Activated naive CD4-positive, alpha-beta T cell (primary cell): ENCODE data around the gene LAPTM5.

Source experiments
- DNase-seq, 4 experiments: peaks; one replicate each; lab custom pipeline; 2025; lab: John Stamatoyannopoulos, UW

Gene LAPTM5

DNA sequence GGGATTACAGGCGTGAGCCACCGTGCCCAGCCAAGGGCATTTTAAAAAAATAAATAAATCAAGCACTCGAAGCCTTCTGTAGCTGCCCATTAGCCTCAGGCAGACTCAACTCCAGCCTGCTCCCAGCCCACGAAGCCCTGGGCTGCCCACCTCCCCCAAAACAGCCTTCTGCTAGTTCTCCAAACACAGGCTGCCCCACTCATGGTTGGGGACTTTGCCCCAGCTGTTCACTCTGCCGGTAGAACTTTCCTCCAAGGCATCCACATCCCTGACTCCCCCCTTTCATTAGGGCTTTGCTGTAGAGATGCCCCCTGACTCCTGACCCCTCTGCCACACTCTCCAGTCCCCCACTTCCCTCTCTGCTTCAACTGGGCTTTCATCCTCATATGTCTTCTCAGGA, 29.7 kb upstream of the LAPTM5 start:
- no peak for DNase-seq

DNA sequence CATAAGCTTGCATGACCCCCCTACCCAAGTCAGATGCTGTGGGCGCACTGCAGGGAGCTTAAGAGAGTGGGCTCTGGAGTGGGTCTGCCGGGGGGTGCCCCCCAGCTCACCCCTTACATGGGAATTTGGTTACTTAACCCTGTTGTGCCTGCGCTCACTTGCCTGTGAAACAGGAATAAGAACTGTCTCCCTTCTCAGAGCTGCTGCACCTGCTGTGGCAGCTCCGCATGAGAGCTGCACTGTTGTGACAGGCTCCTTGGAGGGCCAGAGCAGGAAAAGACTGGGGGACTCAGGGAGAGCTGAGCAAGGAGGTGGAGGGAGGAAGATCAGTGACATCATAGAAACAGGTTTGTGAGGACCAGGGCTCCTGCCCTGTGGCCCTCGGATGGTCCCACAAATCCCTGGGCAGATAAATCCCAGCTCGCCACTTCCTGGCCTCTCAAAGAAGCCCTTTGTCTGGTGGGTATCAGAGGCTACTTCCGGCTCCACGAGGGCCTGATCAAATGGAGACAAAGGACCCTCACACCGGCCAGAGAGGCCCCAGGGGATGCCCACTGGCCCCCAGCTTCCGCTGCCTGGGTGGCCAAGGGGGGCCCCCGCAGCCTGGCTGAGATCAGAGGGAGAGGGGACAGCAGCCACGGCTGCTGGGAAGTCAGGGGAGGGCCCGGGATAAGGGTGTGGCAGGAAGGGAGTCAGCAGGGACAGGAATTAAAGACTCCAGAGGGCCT, 28.9 kb upstream of the LAPTM5 start:
- DNase-seq = no peak

DNA sequence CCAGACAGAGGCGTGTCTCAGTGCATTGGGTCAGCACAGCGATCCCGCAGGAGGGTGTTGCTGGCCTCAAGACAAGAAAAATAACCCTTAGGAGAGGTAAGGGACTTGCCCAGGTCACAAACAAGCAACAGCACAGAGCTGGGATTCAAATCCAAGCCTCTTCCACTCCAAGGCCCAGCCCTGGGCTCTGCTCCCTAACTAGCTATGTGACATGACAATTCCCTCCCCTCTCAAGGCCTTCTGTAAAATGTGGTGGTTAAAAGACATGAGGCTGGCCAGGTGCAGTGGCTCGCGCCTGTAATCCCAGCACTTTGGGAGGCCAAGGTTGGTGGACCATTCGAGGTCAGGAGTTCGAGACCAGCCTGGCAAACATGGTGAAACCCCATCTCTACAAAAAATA, 28.1 kb upstream of the LAPTM5 start:
- no peak for DNase-seq

DNA sequence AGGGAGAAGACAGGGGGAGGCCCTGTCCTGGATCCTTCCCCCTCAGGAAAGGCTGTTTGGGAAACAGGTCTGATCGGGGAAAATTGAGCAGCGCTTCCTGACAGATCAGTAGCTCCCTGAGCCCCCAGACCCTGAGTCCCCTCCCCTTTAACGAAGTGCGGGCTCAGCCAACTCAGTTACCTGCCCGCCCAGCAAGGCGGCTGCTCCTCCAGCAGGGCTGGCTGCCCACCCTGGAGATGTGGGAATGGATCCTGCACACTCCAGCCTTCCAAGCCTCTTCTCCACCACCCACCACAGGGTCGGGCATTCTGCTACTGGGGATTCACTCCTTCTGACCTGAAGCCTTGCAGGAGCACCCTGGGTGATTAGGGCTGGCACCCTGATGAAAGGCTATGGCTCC, 27.6 kb upstream of the LAPTM5 start:
- DNase-seq = no peak

DNA sequence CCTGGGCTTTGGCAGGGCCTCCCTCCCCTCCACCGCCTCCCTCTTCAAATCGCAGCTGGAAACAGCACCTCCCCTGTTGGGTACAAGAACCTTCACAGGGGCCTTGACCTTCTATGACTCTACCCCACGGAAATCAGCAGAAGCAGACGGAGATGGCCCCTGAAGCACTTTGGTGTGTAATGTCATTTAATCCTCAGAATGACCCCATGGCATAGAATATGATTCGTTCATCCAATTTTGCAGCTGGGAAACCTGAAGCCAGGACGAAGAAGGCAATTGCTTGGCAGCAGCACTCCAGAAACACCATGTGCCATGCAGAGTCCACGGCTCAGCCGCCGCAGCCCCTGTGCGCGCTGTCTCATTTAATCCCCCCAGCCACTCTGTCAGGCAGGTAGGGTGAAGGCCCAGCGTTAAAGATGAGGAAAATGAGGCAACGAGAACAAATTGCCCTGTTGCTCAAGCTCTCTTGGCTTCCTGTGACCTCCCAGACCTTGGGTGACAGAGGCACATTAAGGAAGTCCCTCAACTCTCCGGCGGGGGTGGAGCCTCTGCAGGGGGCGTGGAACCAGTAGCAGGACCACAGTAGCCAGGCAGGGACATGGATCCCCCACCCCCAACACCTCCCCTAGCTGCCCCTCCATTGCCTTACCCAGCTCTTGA, 25.8 kb upstream of the LAPTM5 start:
- no peak for DNase-seq

DNA sequence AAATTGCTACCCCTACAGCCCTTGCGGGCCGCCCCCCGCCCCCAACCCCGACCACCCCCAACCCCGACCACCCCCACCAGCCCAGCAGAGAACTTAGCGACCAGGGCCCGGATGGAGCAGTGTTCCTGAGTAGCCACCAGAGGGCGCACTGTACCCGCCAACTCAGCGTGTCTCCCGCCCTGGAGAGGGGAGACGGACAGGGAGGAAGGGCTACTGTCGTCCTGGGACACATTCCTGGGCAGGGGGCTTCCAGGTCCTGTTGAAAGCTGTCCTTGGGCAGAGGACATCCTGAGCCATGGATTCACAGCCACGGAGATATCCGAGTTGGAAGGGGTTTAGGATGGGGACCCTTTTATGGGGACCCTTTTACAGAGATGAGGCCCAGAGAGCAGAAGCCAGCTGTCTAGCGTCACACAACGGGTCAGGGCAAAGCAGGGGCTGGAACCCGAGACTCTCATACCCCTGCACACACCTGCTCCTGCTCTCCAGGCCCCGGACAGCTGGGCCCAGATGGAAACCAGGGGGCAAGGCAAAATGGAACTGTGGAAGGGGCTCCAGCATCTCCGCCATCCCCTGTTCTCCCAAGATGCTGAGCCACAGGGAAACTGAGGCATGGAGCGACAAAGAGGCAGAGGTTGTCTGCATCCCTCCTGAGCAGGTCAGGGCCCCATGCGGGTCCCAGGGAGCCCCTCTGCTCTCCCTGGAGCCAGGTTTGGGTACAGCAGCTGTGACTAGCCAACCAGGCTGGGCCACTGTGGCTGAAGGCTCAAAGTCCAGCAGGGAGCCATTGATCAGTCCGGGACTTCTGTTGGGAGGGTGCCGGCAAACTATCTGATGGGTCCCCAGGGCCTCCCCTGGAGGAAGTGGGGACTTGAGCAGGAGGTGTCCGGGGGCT, 25.0 kb upstream of the LAPTM5 start:
- DNase-seq = peak; percentile 24 to 73 (median 63)

DNA sequence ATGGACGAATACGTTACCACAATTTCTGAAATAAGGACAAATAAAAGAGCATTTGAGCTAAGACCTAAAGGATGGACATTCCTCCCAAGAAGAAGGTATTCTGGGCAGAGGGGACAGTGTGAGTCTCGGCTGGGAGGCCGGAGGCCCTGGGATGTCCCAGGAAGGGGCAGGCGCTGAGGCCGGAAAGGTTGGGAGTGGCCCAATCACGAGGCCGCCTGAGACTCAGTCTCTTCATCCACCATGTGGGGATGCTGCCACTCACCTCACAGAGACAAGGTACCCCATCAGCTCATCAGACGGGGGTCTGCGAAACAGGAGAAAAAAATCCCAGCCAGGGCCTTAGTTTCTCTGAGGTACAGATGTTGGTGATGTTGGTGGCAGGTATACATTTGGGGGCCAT, 24.3 kb upstream of the LAPTM5 start:
- DNase-seq = no peak

DNA sequence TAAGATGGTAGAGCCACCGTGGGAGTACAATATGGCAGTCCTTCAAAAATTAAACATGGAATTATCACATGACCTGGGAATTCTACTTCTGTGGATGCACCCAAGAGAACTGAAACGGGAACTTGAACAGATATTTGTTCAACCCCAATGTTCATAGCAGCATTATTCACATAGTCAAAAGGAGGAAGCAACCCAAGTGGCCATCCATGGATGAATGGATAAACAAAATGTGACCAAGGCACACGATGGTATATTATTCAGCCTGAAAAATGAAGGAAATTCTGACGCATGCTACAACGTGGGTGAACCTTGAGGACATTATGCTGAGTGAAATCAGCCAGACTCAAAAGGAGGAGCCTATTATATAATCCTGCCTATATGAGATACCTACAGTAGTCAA, 22.8 kb upstream of the LAPTM5 start:
- no peak for DNase-seq

DNA sequence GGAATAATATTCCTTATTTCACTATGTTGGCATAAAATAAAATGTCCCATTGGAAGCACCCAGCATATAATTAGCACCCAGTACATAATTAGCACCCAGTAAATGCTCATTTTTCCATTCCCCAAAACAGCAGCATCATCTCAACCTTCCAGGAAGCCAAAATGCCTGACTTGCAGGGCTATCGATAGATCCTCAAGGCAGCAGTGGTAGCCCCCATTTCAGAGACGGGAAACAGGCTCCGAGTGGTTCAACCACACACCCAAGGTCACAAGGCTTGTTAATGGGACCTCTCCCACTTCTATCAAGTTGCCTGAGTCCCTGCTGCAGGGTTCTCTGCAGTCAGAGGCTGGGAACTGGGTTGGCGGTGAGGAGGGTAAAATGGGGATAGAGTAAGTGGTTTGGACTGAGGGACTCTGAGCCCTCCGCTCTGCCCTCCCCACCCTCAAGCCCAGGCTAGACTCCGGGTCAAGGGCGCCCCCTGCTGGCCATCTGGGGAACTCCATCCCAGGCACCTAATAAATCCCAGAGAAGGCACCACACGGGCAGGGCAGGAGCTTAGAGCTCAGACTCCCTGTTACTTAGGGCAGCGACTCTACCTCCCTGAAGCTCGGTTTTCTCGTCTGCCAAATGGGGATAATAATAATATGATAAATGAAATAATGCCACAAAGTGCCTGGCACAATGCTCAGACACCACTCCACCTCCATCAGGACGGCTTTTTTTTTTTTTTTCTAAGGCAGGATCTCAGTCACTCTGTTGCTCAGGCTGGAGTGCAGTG, 21.9 kb upstream of the LAPTM5 start:
- DNase-seq = peak; percentile 93 to 97 (median 96)

DNA sequence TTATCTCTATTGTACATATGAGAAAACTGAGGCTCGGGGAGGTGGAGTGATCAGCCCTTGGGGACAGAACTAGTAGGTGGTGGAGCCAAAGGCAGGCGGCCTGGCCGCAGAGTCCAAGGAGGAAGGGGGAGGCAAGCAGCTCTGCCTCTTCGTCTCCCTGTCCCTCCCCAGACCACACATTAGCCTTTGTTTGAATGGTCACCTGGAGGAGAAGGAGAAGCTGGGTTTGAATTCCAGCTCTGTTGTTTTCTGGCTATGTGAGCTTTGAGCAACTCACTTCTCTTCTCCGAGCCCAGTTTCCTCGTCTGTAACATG, 21.4 kb upstream of the LAPTM5 start:
- DNase-seq = no peak

DNA sequence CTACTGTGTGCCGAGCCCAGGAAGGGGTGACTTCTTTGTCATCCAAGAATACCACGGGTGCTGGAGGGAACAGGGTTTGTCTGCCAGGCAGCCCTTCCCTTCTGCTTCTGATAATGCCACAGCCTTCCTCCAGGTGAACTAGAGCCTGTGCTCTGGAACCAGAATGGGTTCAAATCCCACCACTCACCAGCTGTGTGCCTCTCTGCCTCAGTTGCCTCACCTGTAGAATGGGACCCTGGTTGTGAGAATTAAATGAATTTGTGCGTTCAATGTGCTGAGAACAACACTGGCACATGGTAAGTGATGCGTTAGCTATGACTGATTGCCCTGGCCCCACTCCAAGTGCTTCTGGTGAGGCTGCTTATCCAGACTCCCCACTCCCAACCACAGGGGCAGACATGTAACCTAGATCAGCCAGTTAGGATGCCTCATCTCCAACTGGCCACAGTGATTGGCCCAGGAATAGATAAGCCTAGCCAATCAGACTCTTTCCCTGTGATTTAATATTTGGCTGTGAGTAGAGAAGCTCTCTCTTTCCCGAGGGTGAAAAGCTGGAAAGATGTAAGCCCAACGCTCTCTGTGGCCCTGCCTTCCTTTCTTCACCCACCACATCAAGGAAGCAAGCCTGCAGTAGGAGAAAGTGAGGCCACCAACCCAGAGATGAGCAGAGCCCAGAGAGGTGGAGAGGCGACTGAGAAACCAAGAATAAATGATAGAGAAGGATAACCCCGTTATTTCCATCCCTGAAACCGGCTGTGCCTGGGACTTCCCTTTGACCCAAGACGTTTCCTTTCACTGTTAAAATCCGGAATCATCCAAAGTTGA, 20.8 kb upstream of the LAPTM5 start:
- no peak for DNase-seq

DNA sequence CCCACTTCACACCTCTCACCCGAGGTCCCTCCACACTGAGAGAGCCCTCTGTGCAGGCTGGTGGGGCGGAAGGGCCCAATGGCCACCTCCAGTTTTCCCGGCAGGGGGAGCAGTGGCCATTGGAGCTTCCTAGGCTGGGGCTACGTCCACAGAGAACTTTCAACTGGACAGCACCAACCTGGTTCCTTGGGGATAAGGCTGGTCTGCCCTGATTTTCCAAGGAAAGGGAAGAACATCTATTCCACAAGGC, 20.3 kb upstream of the LAPTM5 start:
- no peak for DNase-seq

DNA sequence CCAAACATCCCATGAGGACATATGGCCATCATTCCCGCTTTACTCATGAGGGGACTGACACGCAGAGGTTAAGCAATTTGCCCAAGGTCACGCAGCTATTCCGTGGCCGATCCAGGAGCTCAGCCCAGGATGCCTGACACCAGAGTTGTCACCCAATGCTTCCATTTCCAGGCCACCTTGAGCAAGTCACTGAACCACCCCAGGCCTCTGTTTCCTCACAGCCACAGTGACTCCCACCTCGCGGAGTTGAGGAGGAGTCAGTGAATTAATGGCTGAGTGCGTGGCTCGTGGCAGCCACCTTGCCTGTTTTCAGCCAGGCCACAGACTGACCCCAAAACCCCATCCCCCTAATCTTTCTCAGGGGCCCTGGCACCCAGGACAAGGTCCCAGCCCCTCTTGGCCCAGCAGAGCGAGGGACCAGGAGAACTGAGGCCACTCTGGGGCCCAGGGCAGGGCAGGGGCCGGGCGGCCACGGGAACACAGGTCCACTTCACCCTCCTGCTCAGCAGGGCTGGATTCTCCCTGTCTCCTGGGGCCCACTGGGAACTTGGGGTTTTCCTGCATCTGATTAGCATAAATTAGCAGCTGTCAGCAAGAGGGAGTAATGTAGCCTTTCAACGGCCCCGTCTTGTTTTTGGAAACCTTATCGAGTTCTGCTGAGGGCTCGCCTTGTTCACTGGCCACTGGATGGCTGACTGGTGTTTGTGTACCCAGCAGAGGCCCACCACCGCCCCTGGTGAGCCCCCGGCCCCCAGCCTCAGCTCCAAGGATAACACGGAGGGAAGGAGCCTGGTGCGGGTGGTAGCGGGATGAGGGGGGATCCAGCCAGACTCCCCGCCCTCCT, 19.7 kb upstream of the LAPTM5 start:
- DNase-seq = no peak

DNA sequence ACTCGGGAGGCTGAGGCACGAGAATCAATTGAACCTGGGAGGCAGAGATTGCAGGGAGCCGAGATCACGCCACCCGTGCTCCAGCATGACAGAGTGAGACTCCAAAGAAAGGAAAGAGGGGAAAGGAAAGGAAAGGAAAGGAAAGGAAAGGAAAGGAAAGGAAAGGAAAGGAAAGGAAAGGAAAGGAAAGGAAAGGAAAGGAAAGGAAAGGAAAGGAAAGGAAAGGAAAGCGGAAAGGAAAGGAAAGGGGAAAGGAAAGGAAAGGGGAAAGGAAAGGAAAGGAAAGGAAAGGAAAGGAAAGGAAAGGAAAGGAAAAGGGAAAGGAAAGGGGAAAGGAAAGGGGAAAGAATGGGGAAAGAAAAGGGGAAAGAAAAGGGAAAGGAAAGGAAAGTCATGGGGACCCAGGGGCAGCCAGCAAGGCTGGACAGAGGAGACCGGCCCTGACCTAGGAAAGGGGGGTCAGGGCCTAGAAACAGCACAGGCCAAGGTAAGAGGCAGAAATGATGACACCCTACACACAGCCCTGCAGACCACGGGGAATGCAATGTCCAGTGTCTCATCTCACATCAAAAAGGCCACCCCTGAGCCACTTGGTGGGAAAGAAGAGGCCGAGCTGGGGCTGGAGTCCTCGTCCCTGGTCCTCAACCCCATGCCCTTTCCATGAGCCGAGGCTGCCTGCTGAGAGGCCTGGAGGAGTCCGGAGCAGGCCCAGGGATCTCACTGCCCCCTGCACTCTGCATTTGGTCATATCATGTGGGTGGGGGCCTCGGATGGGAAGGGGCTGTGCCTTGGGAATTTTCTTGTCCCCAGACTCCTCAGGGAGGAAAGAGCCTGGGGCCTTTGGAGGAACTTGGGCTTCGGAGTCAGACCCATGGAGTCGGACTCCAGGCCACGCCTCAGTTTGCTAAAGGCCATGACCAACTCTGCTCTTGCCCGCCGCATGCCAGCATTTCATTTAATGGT, 18.8 kb upstream of the LAPTM5 start:
- no peak for DNase-seq

DNA sequence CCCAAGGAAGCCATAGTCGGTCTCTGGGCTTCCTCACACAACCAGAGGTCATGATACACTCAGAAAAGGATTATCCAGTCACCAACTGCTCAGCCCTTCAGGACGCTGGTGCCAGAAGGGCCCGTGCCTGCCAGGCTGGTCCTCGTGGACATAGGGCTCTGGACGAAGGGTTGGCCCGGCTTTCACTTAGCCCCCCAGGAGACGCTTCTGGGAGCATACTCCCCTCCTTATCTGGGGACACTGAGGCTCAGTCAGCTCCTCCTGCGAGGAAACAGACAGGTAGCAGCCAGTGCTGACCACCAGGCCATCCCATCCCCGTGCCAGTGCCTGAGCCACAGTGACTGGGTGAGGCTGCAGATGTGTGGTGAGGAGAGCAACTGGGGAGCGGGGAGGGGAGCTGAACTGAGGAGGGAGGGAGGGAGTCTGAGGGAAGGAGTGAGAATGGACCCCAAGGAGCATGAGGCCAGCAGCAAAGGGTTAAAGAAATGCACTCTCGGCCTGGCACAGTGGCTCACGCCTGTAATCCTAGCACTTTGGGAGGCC, 17.9 kb upstream of the LAPTM5 start:
- DNase-seq = no peak

DNA sequence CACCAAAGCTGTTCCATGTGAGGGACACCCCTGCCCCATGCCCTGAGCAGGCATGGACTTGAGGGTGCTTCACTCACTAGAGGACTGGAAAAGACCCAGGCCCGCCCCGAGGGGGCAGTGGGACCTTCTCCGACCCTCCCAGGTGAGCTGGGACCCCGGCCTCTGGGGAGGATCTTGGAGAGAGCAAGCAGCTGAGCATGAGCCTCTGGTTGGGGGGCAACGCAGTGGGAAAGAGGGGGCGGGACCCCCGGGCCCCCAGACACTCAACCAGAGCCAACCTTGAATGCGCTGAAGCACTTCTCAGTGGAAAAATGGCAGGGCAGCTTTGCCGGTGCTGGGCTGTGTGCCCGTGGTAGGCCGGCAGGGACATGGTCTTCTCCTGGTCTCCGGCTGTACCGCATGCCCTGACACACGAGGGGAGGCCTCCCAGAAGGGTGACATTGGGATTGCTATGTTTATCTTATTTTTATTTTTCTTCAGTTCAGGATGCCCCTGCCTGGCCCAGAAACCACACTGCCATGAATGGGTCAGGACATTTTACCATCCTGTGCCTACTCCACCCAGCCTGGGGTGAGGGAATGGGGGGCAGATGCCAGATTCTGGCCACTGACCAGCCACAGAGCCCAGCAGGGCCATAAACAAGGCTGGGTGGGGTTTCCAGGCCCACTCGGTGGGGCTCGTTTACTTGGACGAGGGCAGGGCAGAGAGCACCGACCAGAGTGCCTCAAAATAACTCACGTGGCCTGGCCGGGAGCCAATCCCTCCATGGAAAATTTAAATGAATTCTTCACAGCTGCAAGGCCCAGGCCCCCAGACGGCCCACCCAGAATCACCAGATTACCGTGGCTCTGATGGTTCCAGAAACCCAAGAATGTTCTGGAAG, 17.2 kb upstream of the LAPTM5 start:
- no peak for DNase-seq

DNA sequence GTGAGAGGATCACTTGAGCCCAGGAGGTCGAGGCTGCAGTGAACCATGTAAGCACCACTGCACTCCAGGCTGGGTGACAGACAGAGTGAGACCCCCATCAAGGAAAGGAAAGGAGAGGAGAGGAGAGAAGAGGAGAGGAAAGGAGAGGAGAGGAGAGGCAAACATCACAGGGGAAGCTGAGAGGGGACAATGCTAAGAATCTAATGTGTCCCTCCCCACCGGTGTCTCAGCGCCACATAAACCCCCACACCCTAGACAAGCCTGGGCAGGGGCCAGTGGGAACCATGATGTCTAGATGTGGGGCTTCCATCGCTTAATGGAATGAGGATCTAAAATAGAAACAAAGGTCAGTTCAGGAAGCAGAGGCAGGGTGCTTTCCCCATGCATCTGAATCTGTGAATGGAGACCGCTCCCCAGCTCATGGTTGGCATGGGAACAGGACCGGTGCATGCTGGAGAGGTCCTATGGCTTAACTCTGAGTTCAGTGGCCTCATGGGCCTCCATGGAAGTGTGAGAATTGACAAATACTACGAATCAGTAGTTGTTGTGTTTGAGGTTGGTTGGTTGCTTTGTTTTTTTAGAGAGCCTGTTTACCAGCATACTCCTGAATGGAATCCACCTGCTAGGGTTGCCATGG, 16.3 kb upstream of the LAPTM5 start:
- no peak for DNase-seq

DNA sequence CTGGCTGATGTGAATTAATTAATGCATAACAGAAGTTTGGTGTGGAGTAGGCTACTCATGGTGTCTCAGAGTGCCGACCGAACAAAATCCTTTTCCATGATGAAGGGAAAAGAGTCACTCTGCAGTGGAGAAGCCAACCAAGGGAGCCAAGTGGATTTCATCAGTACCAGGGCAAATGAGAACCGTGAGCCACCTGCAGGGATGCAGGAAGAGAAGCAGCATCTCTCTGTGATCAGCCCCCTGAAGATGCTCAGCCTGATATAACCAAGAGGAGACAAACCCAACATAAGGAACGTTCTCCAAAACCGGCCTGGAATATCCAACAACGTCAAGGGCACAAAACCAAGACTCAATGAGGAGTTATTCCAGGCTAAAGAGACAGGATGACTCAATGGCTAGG, 13.4 kb upstream of the LAPTM5 start:
- no peak for DNase-seq
